Stimulated activated CD4-positive, alpha-beta T cell treated with anti-CD3 and anti-CD28 coated beads, Interleukin-2, amount 100 ng/mL, for 24 hours (primary cell): Measurements from ENCODE around the gene ZNF804A.

ENCODE experiments used
- DNase-seq, 2 donors: peaks; one replicate each; pipeline ENCODE4 v3.0.0-alpha.2; 2020

Gene ZNF804A

DNA sequence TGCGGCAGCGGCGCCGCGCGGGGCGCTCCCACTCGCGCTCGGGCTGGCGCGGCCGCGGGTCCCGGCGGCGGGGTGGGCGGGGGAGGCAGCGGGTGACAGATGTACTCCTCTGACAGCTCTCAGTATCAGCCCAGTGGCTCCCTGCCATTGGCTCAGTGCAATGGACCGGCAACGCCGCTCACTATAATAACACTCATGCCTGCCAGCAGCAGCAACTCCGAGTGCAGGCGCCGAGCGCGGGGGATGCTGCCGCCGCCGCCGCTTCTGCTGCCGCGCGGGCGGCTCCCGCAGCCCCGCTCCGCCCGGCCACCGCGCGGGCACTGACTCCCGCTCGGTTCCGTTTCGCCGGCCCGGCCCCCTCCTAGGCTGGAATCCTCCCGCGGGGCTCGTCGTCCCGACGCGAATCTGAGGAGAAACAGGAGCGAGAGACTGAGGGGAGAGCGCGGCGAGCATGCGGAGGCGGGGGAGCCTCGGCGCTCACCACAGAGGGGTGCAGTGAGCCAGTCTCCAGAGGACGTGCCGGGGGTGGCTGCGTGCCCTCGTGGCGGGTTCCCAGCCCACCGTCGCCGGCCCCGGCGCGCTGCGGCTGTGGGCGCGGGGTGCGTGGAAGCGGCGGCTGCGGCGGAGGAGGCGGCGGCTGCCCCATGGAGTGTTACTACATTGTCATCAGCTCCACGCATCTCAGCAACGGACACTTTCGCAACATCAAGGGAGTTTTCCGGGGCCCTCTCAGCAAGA, at the start of gene ZNF804A:
ZNF804A (plus strand) TSS at position 214 of the 738 bp plus-strand sequence; CDS start at position 645, 431 bp downstream.
- DNase-seq = peak; percentile 17 to 18

DNA sequence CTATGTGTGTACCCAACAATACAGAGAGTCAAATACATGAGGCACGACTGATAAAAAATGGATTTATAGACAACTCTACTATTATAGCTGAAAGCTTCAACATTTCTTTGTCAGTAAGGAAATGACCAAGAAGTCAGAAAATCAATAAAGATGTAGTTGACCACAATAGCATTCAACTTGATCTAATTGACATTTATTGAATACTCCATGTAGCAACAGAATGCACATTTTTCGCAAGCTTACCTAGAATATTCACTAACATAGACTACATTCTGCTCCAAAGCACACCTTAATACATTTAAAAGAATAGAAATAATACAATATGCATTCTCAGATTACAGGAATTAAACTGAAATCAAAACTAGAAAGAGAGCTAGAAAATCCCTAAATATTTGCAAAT, 49.2 kb upstream of the ZNF804A start:
- DNase-seq = no peak

DNA sequence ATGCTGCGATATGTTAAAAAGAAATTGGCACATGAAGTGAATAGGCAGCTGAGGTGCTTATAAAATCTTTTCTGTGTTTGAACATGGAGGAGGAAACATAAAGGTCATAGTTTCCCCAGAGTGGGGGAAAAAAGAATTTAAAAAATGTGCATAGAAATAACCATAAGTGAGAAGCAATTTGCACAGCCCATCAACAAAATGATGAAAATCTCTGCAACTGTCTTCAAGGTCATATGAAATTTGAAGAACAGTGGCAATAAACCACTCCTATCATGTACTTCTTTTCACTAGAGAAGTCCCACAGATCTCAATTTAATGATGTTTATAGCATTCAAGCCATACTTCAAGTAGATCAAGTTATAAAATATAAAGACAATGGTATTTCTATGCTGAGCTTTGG, 46.7 kb upstream of the ZNF804A start:
- DNase-seq = no peak

DNA sequence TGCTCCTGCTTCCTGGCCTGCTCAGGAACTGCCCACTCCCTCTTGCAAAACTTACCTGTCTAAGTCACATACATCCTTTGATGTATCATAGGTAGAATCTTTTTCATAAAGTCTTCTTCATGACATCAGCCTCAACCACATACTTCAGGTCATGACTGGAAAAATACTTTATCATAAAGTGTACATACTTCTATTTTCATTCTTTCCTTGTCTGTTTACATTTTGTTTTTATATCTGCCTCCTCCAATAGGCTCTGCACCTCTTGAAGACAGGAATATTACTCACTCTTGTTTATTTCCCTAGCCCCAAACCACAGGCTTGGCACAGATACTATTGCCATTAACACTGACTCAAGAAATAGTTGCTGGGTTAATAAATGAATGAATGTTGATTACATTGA, 43.6 kb upstream of the ZNF804A start:
- DNase-seq = no peak

DNA sequence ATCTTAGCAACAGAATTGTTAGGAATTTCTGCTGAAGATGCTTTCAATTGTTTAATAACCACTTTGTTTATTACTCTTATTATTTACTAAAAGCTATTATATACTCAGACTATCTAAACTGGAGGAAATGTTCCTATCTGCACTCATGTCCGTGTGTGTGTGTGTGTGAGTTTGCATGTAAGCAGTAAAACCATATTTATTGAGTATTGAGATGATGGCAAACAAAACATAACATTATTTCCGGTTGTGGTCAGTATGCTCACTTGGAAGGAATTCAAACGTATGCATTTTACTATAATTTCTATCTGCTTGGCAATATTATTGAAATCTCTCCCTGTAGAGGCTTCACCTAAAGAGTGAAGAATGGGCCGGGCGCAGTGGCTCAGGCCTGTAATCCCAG, 43.0 kb upstream of the ZNF804A start:
- no peak for DNase-seq

DNA sequence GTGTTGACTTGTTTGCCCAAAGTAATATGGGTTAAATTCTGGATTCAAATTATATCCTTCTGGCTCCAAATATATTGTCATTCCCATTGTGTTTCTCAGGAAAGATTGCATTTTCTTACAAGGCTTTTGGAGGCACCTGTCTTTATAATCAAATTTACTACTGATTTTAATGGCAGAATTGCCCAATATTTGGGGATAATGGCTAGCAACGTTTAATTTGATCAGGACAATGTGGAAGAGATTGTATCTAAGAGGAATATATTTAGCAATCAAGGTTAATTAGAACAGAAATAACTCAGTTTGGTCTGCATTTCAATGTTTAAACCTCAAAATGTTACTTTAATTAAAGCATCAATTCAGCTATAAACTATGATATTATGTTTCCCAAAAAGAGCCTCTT, 41.7 kb upstream of the ZNF804A start:
- no peak for DNase-seq

DNA sequence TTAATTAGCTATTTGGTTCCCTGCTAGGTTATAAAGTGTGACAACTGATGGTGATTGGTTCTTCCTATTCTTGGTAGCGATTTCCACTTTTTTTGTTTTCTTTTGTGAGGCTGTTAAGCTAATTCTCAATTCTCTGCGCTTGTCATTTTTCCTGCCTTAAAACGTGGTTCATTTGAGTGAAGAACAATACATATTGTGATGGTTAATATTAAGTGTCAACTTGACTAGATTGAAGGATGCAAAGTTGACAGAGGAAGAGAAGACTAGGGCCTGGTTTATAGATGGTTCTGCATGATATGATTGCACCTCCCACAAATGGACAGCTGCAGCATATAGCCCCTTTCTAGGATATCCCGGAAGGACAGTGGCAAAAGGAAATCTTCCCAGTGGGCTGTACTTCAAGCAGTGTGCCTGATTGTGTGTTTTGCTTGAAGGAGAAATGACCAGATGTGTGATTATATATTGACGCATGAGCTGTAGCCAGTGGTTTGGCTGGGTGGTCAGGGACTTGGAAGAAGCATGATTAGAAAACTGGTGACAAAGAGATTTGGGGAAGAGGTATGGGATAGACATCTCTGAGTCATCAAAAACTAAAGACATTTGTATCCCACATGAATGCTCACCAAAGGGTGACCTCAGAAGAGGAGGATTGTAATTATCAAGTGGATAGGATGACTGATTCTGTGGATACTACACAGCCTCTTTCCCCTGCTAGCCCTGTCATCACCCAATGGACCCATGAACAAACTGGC, 39.4 kb upstream of the ZNF804A start:
- DNase-seq = no peak

DNA sequence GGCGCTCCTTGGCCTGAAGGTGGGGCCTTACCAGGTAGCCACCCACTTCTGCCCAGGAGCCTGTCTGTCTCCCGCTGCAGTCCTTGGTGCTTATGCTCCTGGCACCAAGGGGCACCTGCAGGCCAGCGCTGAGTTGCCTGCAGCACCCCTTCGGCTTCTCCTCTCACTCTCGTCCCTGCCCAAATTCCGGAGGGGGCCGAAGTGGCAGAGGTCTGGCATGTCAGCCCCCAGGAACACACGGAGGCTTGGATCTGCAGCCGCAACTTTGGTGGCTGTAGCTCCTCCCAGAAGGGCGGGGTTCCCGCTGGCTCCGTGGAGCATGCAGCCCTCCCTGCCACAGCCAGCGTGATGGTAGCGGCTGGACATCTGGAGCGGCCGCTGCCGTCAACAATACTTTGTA, 37.7 kb upstream of the ZNF804A start:
- DNase-seq = no peak

DNA sequence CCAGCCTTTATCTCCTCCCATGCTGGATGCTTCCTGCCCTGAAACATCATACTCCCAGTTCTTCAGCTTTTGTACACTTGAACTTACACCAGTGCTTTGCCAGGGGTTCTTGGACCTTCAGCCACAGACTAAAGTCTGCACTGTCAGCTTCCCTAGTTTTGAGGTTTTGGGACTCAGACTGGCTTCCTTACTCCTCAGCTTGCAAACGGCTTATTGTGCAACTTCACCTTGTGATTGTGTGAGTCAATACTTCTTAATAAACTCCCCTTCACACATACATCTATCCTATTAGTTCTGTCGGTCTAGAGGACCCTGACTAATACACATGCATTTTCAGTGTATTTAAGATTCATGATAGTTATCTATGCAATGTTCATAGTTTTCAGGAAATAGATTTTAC, 35.8 kb upstream of the ZNF804A start:
- DNase-seq = no peak

DNA sequence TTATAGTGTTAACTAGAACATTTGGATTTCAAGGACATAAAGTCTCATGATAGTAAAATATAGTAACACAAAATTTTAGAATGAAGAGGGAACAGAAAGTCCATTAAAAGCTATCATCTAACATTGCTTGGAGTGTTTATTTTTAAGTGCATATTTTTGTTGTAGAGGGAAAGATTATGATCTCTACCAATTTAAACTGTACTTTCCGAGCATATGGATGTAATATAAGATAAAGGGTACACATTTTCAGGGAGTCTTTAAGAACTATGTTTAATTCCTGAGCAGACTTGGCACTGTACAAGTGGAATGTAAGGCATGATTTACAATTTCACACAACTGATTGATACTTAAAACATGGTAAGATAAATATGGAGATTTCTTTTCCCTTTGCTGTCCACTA, 34.2 kb upstream of the ZNF804A start:
- no peak for DNase-seq

DNA sequence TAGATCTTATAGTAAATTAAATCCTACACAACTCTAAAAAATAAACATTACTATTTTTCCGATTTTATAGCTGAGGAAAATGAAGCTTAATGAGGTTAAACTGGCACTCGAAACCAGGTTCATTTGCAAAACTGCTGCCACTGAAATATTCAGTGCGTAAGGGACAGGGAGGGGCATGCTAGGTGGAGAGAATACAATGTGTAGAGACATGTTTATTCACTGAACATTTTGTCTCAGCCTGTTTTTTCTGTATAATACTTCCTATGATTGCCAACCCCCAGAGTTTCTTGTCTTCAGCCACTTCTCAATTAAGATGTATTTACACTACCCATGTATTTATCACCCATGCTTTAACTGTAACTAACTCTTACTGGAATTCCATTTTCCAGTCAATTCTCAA, 31.6 kb upstream of the ZNF804A start:
- no peak for DNase-seq

DNA sequence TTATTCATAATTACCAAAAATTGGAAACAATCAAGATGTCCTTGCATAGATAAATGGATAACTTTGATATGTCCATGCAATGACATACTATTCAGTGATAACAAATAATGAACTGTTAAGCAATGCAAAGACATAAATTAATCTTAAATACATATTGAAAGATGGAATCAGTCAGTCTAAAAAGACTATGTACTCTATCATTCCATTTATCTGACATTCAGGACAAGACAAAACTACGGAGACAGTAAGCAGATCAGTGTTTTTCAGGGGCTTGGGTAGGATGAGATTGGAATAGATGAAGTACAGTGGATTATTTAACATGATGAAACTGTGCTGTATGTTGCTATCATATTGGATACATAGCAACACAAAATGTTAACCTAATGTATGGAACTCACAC, 21.3 kb upstream of the ZNF804A start:
- DNase-seq = no peak

DNA sequence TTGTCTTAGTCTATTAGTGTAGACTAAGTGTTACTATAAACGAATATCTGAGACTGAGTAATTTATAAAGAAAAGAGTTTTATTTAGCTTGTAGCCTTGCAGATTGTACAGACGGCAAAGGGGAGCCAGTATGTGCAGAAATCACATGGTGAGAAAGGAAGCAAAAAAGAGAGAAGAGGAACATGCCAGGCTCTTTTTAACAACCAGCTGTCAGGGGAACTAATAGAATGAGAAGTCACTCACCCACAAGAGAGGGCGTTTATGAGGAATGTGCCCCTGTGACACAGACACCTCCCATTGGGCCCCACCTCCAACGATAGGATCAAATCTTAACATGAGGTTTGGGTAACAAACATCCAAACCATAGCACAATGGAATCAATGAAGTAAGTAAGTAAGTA, 20.6 kb upstream of the ZNF804A start:
- DNase-seq = no peak

DNA sequence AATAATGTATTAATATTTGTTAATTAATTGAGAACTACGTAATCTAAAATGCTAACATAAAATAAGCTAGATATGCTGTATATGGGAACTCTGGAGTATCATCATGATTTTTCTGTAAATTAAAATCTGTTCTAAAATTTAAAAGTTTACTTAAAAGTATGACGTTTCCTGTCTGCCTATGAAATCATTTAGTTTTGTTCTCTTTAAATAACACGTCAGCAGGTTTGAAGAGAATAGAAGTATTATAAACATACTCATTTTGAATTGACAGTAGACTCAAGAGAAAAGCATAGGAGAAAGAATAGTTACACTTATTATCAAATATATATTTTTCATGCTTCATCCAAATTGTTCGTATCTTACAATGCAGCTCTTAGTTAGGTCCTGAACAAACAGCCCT, 19.1 kb upstream of the ZNF804A start:
- no peak for DNase-seq

DNA sequence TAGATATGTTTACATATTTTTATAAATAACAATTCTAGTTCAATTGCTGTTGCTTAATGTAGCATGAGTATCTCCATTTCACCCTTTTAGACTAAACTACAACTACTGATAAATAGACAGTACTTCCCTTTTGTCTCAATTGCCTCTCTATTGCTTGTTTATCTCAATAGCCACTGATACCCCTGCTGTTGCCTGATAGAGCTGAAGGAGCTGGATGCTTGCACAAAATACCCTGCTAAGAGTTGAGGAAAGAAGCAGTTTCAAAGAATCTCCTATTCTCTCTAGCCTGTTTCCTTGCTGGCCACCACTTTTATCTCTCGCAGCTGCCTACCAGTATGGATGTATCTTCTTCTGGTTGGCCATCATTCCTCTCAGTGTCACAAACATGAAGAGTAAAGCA, 16.9 kb upstream of the ZNF804A start:
- no peak for DNase-seq

DNA sequence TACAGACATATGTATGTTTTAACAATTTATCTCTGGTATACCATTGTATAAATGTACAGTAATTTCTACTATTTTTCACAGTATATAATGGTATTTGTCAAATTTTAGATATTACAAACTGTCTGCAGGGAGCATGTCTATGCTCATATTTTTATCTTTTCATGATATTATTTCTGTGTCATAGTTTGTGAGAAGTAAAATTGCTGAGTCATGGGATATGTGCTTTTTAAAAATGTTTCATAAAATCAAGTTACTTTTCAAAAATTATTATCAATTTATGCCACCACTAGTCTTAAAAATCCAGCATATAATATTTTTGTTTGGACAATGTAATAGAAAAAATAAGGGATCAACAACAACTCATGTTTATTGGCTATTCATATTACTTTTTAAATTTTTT, 9.1 kb upstream of the ZNF804A start:
- DNase-seq = no peak

DNA sequence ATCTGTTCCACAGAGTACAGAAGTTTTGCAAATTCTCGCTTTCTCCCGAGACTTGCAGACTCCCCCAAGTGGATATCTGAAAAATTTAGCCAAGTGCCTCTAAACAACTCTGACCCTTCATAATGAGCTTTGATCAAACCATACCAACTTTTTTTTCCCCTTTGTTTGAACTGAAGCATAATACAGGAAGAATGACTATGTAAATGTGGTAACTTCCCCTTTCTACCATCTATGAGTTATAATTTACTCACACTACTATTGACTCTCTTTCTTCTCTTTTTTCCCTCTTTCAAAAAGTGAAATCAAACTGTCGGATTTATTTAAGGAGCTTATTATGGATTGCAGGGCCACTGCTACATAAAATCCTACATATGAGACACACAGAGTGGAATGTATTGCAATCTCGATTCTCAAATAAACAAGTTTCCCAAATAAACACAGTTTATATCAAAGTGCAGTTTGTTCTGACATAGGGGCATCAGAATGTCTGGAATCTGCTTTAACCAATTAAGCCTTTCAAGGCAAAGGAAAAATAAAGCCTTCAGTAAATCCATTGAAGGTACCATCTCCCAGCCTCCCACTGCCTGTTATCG, 1.4 kb upstream of the ZNF804A start:
- DNase-seq = no peak

DNA sequence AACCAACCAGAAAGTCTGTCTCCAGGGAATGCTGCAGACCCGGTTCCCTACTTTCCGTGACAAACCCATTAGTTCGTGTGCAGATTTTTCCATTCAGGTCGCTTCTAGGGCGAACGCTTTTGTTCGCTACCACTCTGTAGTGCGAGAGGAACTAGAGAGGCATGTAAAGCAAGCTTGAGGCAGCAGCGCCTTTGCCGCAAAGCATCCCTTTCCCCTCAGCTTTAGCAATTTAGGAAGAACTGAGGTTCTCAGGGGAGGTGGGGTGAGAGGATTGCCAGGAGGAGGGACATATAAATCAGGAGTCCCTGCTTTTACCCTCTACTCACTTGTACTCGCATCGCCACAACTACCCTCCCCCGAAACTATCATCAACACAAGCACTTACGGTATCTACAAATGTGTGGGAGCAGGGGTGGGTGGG, 748 bp upstream of the ZNF804A start:
- DNase-seq = no peak

DNA sequence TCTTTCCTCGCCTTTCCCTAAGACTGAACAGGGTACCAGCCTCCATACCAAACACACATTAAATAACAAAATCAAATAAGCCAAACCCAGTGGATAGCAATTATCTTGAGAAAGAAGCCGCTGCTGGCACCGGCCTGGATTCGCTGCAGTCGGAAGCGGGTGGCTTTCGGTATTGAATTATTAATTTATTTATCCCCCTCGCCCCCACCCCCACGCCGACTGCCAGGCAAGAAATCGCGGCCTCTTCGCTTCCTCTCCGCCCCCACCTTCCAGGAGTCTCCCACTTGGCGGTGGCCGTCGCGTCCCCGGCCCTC, 370 bp upstream of the ZNF804A start:
- no peak for DNase-seq

DNA sequence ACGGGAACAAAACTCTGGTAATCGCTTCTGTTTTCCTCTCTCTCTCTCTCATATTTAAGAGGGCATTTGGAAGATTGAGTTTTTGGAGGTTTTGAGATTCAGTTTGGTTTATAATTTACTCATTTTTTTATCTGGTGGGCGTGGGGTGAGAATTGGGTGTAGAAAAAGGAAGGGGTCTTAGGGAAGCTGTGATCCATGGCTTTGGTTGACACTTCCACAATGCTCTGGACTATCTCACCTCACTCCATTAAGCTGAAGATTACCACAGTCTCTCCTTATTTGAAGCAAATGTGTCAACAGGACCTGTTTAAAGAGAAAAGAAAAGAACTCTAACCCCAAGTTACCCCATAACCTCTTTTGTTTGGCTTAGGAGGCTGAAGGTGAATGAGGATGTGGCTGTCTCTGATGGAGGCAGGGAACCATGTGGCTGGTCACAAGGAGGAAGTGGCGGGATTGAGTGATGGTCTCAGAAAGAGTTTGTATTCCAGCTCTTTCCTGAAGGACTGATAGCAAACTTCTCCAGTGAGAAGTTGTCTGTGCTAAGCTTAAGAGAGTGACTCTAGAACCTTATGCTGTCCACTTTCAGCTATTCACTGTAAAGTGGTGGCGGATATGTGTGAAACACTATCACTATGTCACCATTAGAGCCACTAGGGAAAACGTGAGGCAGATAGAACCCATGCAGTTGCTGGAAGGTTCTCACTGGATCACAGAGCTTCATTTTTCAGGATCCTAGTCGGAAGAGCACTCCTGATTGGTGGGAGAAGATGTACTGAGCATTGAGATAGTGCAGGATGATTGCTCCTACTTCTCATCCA, 934 bp downstream of the ZNF804A start:
- DNase-seq = no peak

DNA sequence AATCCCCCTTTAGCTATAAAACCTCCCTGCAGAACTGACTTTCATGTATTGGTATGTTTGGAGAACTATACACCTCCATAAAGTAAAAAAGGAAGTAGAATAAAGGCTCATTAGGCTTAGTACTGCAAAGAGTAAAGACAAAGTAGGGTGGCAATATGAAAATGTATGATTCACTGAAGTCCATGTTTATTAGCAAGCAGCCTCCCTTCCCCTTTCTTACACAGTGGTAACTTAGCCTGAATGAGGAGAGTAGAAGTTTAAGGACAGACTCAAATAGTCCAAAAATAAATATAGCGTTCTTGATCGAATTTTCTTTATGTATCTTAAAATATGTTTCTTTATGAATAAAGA, 1.5 kb downstream of the ZNF804A start:
- no peak for DNase-seq

DNA sequence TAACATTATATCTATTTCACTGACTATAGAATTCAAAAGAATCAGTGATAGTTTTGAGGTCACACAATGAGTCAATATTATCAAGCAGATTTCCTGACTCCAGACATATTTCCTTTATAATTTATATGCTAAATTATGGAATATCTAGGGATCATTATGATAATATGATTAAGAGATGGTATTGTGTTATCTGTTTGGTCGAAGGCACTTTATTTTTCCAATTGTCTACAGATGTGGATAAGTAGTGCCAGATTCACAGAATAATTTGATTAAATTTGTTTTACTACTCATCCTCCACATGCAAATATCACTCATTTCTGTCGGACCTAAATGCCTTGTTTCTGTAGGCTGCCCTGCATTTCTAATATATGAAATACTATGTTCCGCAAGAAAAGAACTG, 4.4 kb downstream of the ZNF804A start:
- no peak for DNase-seq

DNA sequence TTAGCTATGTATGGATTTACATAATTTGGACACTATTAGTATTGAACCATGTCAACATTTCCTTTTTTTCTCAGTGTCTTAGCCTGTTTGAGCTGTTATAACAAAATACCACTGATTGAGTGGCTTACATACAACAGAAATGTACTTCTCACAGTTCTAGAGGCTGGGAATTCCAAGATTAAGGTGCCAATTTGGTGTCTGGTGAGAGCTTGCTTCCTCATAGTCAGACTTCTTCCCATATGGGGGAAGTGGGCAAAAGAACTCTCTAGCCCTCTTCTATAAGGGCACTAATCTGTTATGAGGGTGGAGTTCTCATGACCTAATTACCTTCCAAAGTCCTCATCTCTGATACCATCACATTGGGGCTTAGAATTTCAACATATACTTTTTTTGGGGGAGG, 12.6 kb downstream of the ZNF804A start:
- DNase-seq = no peak
